Measurements from ENCODE around the gene GPATCH1. TPM values are rescaled to one million over a fixed set of nuclear protein-coding genes. Genes with fewer than 3 reads are reported as not detected.

GPATCH1 gene
- total and polyA plus RNA-seq, 10 of the 15 experiments (the other 5 are each of a cell fraction or from before 2014, with no cell fraction given) = 4.5 to 9.6 (median 7.2) TPM

- POLR2A ChIA-PET = no interaction called here
- TF ChIP-seq CHD2 (IDR thresholded peaks at IDR 0.05; ENCODE audit: borderline replicate concordance, low read depth, low read length) = no peak
- no peak for TF ChIP-seq FOXM1 (IDR thresholded peaks at IDR 0.05; ENCODE audit: low read depth, low read length)
- TF ChIP-seq KDM1A (IDR thresholded peaks at IDR 0.05; ENCODE audit: borderline replicate concordance) = no peak
- no peak for TF ChIP-seq ZNF592 (IDR thresholded peaks at IDR 0.05)
- TF ChIP-seq SIN3A (IDR thresholded peaks at IDR 0.05; ENCODE audit: low read depth, low read length) = no peak
- TF ChIP-seq RELA (IDR thresholded peaks at IDR 0.05; ENCODE audit: borderline replicate concordance, partially characterized antibody) = no peak
- RAD21 ChIA-PET (ENCODE audit: unreplicated experiment) = no interaction called here
- no peaks in the 10 kb centered on the region for H3K79me2 ChIP-seq (ENCODE audit: control insufficient read depth, insufficient read depth, low read length)
- H3K9ac ChIP-seq (ENCODE audit: control insufficient read depth, insufficient read depth, low read length) = no peak overlapping the region
- in situ Hi-C loops (cut with MboI) (no loop called here), intact Hi-C loops (cut with micrococcal nuclease; ENCODE audit: unreplicated experiment) (no loop called here)
- H2AFZ ChIP-seq (ENCODE audit: control insufficient read depth, low read depth, low read length) = no peak overlapping the region
- H3K36me3 ChIP-seq (ENCODE audit: control insufficient read depth in 2 of 2, insufficient read depth in 2 of 2, low read length in 1 of 2) = peaks cover 0 to 4% of the 10 kb centered on the region in 2 experiments; a peak in 2 of 4 replicates
- BruUV-seq (replicated peaks) = no TSS peak
- ATAC-seq = no peak
- no peaks in the 10 kb centered on the region for H3K4me1 ChIP-seq (ENCODE audit: control insufficient read depth, insufficient read depth, low read length)
- no peak for DNase-seq (ENCODE audit: low read depth, low spot score)
- CTCF ChIA-PET = no interaction called here
- H3K9me3 ChIP-seq (replicated peaks; ENCODE audit: control insufficient read depth, insufficient read depth, low read length) = no peaks in the 10 kb centered on the region
- FAIRE-seq = no peak
- SMC1A ChIA-PET (ENCODE audit: uncharacterized antibody, unreplicated experiment) = no interaction called here
- no peaks in the 10 kb centered on the region for H4K20me1 ChIP-seq (ENCODE audit: control insufficient read depth, insufficient read depth)
- no peaks in the 10 kb centered on the region for H3K27me3 ChIP-seq (replicated peaks in 1 of 2; ENCODE audit: control insufficient read depth in 2 of 2, insufficient read depth in 2 of 2, low read length in 1 of 2)
- no peak overlapping the region for H3K4me2 ChIP-seq (ENCODE audit: control insufficient read depth, insufficient read depth)
- H3K27ac ChIP-seq (ENCODE audit: control insufficient read depth, insufficient read depth) = no peak overlapping the region
- H3K4me3 ChIP-seq = no peak overlapping the region
- 95% methylated on average over 3 of the region's 3 CpGs for WGBS (ENCODE audit: insufficient coverage, insufficient replicate concordance, low lambda C conversion rate, missing lambda C conversion rate)
These were observed 8.0 kb downstream of the GPATCH1 start for GRCh38 chr19:33089010-33089409.
